NOMO-1 treated with DMSO at 0.1 percent for 48 hours (cell line): Measurements from ENCODE around the gene CCK.
"Not testable (repeated sequence)": the region's sequence is repeated elsewhere in the genome, so short reads cannot be mapped to it uniquely, and the experiment has no call there.

Source experiments
- DNase-seq: peaks from one replicate; lab custom pipeline; 2025; ENCODE audit not compliant: unreplicated experiment; lab: John Stamatoyannopoulos, UW

CCK gene

GRCh38 chr3:42266085-42266484, at the start of gene CCK:
TSS of gene CCK (minus strand) at chr3:42266185. CDS start at chr3:42263630, 2,555 bp downstream.
- no peak for DNase-seq

- DNase-seq = peak; percentile 22
Measured at GRCh38 chr3:42314411-42314810, 48.4 kb upstream of the CCK start.

- no peak for DNase-seq
Measured at GRCh38 chr3:42308651-42309050, 42.7 kb upstream of the CCK start.

- DNase-seq = no peak
Measured at GRCh38 chr3:42306499-42306898, 40.5 kb upstream of the CCK start.

- DNase-seq = no peak
Measured at GRCh38 chr3:42302924-42303634, 37.1 kb upstream of the CCK start.

- no peak for DNase-seq
Measured at GRCh38 chr3:42301446-42302175, 35.6 kb upstream of the CCK start.

GRCh38 chr3:42300778-42301177, 34.8 kb upstream of the CCK start:
- DNase-seq = no peak

GRCh38 chr3:42300013-42300412, 34.0 kb upstream of the CCK start:
- no peak for DNase-seq

- no peak for DNase-seq
Measured at GRCh38 chr3:42298259-42298658, 32.3 kb upstream of the CCK start.

- DNase-seq = no peak
Measured at GRCh38 chr3:42292009-42292408, 26.0 kb upstream of the CCK start.

- no peak for DNase-seq
Measured at GRCh38 chr3:42290966-42291714, 25.2 kb upstream of the CCK start.

GRCh38 chr3:42289026-42289425, 23.0 kb upstream of the CCK start:
- DNase-seq = no peak

- no peak for DNase-seq
Measured at GRCh38 chr3:42288385-42288784, 22.4 kb upstream of the CCK start.

GRCh38 chr3:42287423-42287822, 21.4 kb upstream of the CCK start:
- DNase-seq = not testable (repeated sequence)

- no peak for DNase-seq
Measured at GRCh38 chr3:42277676-42278075, 11.7 kb upstream of the CCK start.

- no peak for DNase-seq
Measured at GRCh38 chr3:42276141-42277132, 10.5 kb upstream of the CCK start.

- no peak for DNase-seq
Measured at GRCh38 chr3:42275217-42275616, 9.2 kb upstream of the CCK start.

GRCh38 chr3:42274266-42274665, 8.3 kb upstream of the CCK start:
- no peak for DNase-seq

GRCh38 chr3:42273361-42273760, 7.4 kb upstream of the CCK start:
- peak; percentile 21 for DNase-seq

GRCh38 chr3:42271786-42272185, 5.8 kb upstream of the CCK start:
- no peak for DNase-seq

GRCh38 chr3:42270561-42270960, 4.6 kb upstream of the CCK start:
- DNase-seq = no peak
